Breast epithelium (tissue), 3 donors: ENCODE results near the gene FGD2.

Experiments
- CTCF ChIP-seq, 3 donors: fragments of 450-650 bp; IDR thresholded peaks; one replicate each; pipeline ENCODE4 v1.5.1; 2016 to 2017; ENCODE audit warnings: antibody characterized with exemption in 3 of 3, mild to moderate bottlenecking in 3 of 3, moderate library complexity in 3 of 3
- POLR2A ChIP-seq: fragments of 450-650 bp; IDR thresholded peaks from one replicate; pipeline ENCODE4 v1.6.1; 2016; ENCODE audit warnings: antibody characterized with exemption, mild to moderate bottlenecking, moderate library complexity
- POLR2AphosphoS5 ChIP-seq, 3 donors: sonication (generic); formaldehyde crosslinking; IDR thresholded peaks; one replicate each; pipeline ENCODE4 v1.6.1; 2017; ENCODE audit warnings: antibody characterized with exemption in 3 of 3

DNA sequence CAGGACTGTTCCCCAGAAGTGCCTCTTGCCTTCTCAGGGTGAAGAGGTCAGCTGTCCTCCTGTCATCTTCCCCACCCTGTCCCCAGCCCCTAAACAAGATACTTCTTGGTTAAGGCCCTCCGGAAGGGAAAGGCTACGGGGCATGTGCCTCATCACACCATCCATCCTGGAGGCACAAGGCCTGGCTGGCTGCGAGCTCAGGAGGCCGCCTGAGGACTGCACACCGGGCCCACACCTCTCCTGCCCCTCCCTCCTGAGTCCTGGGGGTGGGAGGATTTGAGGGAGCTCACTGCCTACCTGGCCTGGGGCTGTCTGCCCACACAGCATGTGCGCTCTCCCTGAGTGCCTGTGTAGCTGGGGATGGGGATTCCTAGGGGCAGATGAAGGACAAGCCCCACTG is 41.1 kb upstream of the FGD2 start:
- TF ChIP-seq CTCF (IDR thresholded peaks at IDR 0.05) = no peak
- TF ChIP-seq POLR2A = no peak
- no peak for TF ChIP-seq POLR2AphosphoS5 (IDR thresholded peaks at IDR 0.05)
